ENCODE data around the gene TNFAIP2. TPM values are rescaled to one million over a fixed set of nuclear protein-coding genes. Genes with fewer than 3 reads are reported as not detected.

The TNFAIP2 gene
- total and polyA plus RNA-seq, 8 donors = 28.4 to 237 (median 34.7) TPM

DNA sequence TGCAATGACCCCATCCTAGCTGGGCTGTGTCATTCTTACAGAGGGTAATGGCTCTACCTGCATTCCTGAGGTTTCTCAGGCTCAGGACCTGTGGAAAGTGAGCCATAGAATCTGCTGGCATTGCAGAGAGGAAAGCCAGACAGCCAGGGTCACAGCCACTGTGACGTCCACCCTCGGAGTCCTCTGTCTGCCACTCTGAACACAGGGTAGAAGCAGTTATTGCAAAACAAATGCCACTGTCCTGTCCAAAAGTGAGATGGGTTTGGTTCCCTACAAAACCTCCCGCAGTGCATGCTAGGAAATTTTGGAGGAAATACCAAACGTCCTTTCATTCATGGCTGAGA, 37.8 kb downstream of the TNFAIP2 start:
- ATAC-seq (peak; percentile 12), DNase-seq (no peak)
- no peaks in the 10 kb centered on the region for H3K36me3 ChIP-seq
- TF ChIP-seq, protein P1, sequence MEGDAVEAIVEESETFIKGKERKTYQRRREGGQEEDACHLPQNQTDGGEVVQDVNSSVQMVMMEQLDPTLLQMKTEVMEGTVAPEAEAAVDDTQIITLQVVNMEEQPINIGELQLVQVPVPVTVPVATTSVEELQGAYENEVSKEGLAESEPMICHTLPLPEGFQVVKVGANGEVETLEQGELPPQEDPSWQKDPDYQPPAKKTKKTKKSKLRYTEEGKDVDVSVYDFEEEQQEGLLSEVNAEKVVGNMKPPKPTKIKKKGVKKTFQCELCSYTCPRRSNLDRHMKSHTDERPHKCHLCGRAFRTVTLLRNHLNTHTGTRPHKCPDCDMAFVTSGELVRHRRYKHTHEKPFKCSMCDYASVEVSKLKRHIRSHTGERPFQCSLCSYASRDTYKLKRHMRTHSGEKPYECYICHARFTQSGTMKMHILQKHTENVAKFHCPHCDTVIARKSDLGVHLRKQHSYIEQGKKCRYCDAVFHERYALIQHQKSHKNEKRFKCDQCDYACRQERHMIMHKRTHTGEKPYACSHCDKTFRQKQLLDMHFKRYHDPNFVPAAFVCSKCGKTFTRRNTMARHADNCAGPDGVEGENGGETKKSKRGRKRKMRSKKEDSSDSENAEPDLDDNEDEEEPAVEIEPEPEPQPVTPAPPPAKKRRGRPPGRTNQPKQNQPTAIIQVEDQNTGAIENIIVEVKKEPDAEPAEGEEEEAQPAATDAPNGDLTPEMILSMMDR (IDR thresholded peaks at IDR 0.05) = no peak
- H3K4me3 ChIP-seq = no peak overlapping the region
- H3K27ac ChIP-seq = no peak overlapping the region
- intact Hi-C loops (cut with DNase I) = no loop called here
- no peaks in the 10 kb centered on the region for H3K9me3 ChIP-seq
- H3K27me3 ChIP-seq = no peaks in the 10 kb centered on the region
- H3K4me1 ChIP-seq = no peaks in the 10 kb centered on the region

DNA sequence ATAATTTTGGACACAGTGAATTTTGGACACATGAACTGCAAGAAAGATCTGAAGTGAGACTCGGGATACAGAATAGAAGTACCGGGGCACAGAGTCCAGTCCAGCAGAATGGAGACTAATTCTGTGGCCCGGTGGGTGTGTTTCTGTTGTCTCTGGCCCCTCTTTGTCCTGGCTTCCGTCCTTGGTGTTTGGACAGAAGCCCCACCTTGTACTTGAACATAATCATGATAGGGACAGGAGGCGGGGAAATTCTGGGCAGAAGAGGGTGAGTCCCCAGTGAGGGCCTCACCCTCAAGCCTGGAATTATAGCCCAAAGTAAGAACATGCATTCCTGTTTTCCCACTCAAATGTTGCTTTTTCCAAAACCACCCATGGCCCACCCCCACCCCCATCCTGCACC, 39.9 kb downstream of the TNFAIP2 start:
- H3K4me1 ChIP-seq = no peaks in the 10 kb centered on the region
- DNase-seq = no peak
- no peaks in the 10 kb centered on the region for H3K9me3 ChIP-seq
- H3K36me3 ChIP-seq = no peaks in the 10 kb centered on the region
- TF ChIP-seq, protein P1 (IDR thresholded peaks at IDR 0.05) = no peak
- H3K27ac ChIP-seq = no peak overlapping the region
- no peak overlapping the region for H3K4me3 ChIP-seq
- ATAC-seq = no peak
- no peaks in the 10 kb centered on the region for H3K27me3 ChIP-seq
- intact Hi-C loops (cut with DNase I) = no loop called here

DNA sequence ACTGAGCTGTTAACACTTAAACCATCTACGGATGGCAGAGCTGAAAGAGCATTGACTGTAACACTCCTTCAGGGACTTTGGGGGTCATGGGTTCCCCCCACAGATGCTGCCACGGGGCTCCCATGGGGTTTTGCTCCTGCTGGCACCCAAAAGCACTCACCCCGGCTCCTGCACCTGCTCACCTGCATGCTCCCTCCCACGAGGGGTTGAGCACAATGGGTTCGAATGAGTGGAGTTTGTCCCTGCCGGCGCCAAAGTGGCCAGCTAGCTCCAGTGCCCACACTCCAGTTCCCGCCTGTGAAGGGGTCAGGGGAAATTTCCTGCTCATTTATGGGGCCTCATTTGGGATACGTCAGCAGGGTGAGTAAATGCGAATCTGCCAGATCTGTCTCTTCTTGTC, 40.7 kb downstream of the TNFAIP2 start:
- Histone ChIP-seq H3K36me3 (no peaks in the 10 kb centered on the region), H3K27me3 (no peaks in the 10 kb centered on the region), H3K9me3 (no peaks in the 10 kb centered on the region), H3K4me3 (no peak overlapping the region), H3K27ac (no peak overlapping the region), H3K4me1 (no peaks in the 10 kb centered on the region)
- intact Hi-C loops (cut with DNase I) = no loop called here
- DNase-seq = no peak
- TF ChIP-seq, protein P1 (IDR thresholded peaks at IDR 0.05) = no peak
- ATAC-seq = no peak

DNA sequence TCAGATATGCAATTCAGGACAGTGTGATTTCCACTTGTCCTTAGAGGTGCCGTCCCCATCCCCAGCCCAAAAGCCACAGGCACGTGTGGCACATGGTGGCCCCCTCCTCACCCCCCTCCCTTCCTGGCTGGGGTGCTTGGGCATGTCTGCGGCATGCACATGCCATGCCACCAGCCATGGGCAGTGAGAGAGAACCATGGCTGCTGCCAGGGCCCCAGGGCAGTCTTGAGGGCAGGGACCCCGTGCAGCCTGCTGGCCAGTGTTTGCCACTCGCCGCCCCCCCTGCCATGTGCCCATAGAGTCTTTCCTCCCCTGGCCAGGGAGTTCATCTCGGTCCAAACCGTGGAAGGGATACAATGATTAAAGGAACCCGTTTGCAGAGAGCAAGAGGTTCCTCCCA, 41.5 kb downstream of the TNFAIP2 start:
- Histone ChIP-seq H3K36me3 (no peaks in the 10 kb centered on the region), H3K9me3 (peaks cover 0 to 3% of the 10 kb centered on the region in 2 donors), H3K27me3 (no peaks in the 10 kb centered on the region), H3K4me3 (no peak overlapping the region), H3K27ac (no peak overlapping the region), H3K4me1 (no peaks in the 10 kb centered on the region)
- intact Hi-C loops (cut with DNase I) = no loop called here
- no peak for ATAC-seq
- TF ChIP-seq, protein P1 (IDR thresholded peaks at IDR 0.05) = no peak
- DNase-seq = no peak

DNA sequence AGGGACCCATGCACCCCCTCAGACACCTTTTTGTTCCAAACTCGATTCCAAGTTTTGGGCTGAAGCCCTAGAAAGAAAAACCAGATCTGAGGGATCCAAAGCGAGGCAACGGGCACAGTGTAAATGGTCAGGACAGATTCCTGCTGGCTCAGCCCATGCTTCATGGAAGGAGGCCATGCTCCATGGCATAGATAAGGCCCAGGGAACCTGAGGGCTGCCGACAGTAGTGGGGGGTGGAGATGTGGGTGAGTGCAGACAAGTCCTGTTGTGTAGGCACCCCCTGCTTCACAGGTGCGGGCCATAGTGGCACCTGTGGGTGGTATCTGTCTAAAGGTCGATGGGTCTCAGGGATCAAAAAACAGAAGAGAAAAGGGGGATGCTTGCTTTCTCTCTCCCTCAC, 42.1 kb downstream of the TNFAIP2 start:
- no peaks in the 10 kb centered on the region for H3K4me1 ChIP-seq
- no peak overlapping the region for H3K27ac ChIP-seq
- H3K27me3 ChIP-seq = no peaks in the 10 kb centered on the region
- H3K4me3 ChIP-seq = no peak overlapping the region
- H3K9me3 ChIP-seq = peaks cover 0 to 9% of the 10 kb centered on the region in 2 donors
- no peak for ATAC-seq
- TF ChIP-seq, protein P1 (IDR thresholded peaks at IDR 0.05) = no peak
- H3K36me3 ChIP-seq = no peaks in the 10 kb centered on the region
- intact Hi-C loops (cut with DNase I) = no loop called here
- no peak for DNase-seq

All from left lung (tissue), 10 donors.